SH-SY5Y (cell line): ENCODE data around the gene LMLN.

Experiments used
- GATA2 ChIP-seq: IDR thresholded peaks from 2 replicates; pipeline ENCODE4 v1.6.1; 2011; ENCODE audit warnings: mild to moderate bottlenecking, low read depth, low read length
- GATA3 ChIP-seq: IDR thresholded peaks from 2 replicates; pipeline ENCODE4 v1.6.1; 2011; ENCODE audit warnings: low read depth, mild to moderate bottlenecking, low read length, moderate library complexity

LMLN gene

DNA sequence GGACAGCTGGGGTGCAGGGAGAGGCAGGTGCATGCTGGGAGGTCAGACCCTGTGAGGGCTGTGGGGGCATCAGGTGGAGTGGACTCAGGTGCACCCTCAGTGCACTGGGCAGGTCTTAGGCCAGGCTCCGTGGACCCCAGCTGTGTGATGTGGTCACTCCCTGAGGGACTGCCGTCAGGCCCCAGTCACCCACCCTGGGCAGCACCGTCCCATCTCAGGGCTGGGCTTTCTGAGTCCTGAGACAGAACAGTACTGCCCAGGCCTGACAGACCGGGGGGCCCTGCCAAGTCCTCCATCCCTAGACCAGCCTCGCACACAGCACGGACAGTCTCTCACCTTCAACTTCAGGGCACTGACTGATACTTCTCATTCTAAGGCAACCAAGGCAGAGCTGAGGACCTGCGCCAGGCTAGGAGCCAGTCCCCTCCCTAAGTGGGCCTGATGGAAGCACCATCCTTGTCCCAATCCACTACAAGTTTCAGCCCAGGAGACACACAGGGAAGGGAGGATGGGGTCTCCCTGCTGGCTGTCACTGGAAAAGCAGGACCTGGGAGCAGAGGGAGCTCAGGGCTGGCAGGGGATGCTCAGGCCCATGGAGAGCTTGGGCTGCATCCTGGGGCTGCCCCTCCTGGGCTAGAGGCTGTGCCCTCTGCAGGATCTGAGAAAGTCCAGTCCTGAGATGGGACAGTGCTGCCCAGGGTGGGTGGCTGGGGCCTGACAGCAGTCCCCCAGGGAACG, 86.3 kb downstream of the LMLN start:
- TF ChIP-seq GATA2 (no peak), GATA3 (no peak)

DNA sequence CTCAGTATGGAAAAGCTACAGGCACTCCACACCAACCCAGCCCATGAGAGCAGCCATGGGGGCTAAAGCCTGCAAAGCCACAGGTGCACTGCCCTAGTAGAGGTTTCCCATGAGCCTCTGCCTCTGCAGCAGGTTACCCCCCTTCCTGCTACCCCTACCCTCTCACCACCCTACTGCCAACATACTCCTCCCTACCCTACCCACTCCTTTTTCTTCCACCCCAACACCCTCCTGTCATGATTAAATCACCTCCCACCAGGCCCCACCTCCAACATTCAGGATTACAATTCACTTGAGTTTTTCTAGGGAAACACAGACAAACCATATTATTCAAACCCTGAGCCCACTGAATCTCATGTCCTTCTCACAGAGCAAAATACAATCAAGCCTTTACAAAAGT, 88.4 kb downstream of the LMLN start:
- TF ChIP-seq GATA3, result no peak
- no peak for TF ChIP-seq GATA2

DNA sequence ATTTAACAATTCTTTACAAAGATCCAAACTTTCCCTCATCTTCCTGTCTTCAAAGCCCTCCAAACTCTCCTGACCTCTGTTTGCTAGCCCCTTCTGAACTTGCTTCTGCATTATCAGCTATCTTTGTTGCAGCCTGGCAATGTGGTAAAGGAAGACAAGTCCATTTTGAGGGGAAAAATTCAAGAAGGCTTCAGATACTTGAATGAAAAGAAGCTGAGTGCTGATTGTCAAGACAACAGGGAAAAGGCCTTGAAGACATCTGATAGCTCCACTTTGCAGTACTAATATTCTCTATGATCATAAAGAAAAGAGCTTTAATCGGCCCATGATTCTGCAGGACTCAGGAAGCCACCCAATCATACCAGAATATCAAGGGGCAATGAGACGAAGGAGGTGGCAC, 91.8 kb downstream of the LMLN start:
- no peak for TF ChIP-seq GATA2
- TF ChIP-seq GATA3, result no peak

DNA sequence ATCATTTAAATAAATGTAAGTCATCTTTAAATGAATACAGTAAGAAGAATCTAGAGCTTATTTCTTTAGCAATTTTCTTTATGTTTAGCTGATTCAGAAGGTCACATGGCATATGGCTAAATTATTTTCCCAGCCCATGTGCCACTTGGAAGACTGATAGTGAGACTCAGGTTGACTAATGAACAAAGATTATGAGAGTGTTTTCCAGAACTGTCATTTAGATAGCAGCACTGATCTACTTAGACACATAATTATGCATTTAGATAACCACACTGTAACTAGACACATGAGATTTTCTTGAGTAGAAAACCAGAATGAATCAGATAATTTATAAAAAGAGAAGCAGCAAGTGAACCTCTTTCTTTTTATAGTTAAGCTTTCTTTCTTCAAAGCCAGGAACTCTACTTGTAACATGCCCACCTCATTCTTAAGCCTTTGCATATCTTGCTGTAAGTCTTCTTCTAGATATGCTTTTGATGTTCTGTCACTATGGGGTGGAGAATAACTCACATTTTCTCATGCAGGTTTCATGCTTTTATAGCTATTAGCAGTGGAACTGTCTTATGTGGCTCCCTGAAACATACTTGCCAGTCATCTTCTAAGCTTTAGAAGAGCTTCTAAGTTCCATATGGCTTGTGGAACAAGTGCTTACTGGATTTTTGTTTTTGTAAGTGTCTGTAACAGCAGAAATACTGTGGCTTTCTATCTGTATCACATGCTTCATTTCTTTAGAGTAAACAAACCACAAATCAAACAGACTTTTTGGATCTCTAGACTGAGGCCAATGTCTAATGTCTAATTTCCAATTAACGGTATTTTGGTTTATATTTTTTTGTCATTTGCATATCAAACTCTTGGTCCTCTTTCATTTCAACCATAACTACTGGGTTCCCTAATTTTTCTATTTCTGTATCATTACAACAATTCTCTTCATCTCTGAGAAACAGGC, 101.4 kb downstream of the LMLN start:
- TF ChIP-seq GATA2, result no peak

DNA sequence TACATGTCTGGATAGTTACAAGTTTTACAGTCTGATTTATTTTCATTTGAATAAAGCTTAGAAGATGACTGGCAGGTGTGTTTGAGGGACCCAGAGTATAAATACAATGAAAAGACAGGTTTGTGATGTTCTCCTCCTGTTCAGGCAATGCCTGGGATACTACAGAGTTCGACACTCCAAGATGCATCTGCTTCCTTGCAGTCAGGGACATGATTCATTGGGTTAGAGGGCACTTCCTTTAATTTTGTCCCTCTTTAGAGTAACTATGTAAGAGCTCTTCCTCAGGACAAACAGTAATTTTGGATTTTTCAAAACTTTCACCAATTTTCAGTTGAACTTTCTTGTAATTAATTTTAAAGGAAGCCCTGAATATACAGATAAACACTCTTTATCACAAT, 102.0 kb downstream of the LMLN start:
- TF ChIP-seq GATA2 (no peak), GATA3 (no peak)

DNA sequence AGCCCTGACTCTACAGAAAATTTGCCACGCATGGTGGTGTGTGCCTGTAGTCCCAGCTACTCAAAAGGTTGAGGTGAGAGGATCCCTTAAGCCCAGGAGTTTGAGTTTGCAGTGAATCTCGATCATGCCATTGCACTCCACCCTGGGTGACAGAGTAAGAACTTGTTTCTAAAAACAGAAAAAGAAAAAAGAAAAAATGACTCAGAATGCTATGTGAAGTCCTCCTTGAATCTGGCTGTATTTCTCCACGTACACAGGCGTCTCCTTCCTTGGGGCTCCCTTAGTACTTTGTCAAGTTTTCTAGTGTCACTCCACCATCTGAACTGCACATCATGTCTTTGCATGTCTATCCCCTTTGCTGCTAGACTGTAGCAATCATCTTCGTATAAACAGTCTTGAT, 104.4 kb downstream of the LMLN start:
- TF ChIP-seq GATA2, result no peak
- TF ChIP-seq GATA3, result no peak

DNA sequence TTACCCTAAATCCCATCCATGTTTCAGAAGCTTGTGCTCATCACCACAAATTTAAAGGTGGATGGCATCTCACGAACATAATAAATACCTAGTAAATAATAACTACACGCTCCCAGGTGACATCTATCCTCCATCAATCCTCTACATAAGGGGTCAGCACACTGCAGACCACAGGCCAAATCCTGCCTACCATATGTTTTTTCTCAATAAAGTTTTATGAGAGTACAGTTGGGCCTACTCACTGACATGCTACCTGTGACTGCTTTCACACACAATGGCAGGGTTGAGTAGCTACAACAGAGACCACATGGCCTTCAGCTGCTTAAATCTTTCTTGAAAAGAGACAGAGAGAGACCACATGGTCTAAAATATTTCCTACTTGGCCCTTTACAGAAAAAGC, 105.9 kb downstream of the LMLN start:
- no peak for TF ChIP-seq GATA3
- no peak for TF ChIP-seq GATA2

DNA sequence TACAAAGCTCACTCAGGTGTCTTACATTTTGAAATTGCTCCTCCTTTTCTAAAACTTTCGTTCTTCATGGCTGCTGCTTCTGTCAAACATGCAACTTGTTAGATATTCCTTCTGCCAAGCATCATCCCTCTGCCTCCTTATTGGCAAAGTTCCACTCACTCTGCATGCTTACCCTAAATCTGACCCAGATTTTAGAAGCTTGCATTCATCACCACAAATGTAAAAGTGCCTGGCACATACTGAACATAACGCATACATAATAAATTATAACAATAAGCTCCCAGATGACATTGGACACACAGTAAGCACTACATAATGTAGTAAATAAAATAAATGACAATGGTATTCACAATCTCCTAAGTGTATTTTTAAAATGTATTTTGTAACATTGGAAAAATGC, 107.4 kb downstream of the LMLN start:
- TF ChIP-seq GATA2 (no peak), GATA3 (no peak)

DNA sequence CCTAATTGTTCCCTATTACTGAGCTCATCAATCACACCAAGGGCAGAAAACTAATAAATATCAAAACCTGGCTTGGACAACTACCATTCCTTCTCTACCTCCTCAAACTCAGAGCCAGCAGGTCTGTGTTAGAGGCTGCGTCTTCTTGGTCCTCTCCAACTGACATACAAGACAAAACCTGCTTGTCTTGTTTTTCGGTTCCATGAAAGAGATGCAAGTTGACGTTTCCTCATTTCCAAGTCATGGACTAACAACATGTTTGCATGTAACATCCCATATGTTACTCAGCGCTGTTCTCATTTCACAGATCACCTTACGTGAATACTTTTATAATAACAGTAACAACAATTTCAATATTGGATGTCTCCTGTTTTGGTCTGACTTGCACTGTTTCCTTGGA, 110.9 kb downstream of the LMLN start:
- no peak for TF ChIP-seq GATA3
- TF ChIP-seq GATA2, result no peak

DNA sequence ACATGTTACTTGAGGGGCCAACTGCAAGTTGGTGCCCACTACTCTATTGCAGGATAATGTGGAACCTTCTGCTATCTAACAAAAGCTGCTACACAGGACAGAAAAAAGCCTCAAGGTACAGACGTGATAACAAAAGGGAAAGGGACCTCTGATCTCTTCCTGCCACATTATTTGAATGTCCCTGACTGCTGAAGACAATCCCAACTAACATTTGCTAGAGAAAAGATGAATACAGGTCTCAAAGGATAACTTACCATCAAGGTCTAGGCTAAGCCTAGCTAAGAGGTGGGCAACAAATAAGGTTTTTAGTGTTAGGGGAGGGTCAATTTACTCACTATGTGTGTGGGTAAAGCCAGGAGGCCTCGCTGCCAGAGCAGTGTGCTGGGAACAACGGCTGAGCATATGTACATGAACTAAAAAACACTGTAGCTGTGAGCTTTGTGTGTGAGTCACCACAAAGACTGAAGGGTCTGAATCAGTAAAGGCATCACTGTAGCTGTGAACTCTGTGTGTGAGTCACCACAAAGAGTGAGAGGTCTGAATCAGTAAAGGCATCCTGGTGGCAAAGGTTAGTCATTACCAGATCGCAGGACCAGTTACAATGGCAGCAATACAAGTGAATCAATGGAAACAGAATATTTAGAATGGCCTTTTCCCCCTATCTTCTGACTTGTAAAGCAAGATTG, 111.7 kb downstream of the LMLN start:
- no peak for TF ChIP-seq GATA2
- TF ChIP-seq GATA3, result no peak

DNA sequence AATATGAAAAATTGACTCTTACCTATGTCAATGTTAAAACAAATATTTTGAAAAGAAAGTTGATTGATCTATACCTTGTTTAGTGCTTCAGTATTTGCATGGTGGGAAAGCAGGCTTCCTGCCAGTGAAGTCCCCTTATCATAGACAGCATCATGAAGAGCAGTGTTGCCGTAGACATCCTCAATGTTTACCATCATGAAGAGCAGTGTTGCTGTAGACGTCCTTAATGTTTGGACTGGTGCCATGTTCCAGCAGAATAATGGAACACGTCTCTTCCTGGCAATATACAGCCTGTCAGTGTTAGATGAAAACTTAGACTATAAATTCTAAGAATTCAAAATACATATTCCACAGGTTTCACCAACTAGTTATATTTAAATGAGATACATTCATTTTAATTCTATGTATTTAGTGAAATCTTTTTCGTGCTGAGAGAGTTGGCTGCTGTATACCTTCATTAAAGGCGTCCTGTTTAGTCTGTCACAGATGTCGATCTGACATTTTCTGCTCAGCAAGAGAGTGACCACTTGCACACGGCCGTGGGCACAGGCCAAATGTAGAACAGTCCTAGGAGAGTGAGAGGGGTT, 116.8 kb downstream of the LMLN start:
- TF ChIP-seq GATA2, result no peak
- no peak for TF ChIP-seq GATA3

DNA sequence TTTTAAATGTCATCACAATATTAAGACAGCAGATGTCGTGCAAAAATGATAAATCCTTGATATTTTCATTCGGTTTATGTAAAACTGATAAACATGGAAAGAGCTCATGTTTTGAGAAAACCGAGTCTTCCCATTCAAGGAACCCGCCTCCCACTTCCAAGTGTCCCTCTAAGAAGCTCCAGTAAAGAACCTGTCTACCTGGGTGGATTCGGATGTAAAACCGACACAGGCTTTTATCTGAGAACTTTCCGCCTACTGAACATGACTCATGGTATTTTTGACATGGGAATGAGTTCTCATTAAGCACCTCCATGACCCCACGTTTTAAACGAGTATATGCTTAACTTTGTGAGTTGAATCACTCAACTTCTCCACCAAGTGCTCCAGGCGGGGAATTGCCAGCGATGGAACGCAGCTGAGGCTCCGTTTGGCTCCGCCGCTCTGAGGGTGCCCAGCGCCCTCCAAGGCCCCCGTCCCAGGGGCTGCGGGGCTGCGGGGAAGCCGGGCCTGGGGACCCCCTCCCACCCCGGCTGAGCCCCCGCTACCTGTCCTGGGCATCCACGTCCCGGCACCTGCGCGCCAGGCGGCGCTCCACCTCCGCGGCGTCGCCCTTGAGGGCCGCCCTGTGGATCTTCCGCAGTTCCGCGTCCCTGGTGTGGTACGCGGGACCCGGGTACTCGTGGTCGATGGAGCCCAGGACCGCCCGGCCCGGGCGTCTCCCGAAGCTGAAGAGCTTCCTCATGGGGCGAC, 119.9 kb downstream of the LMLN start:
- TF ChIP-seq GATA2 (no peak), GATA3 (no peak)
